ENCODE data around the gene B4GALT6. TPM values are rescaled to one million over a fixed set of nuclear protein-coding genes. Genes with fewer than 3 reads are reported as not detected.

Gene B4GALT6
- total RNA-seq, 1 experiment from 2014 or later, result 1.4 TPM

GRCh38 chr18:31677592-31677991 lies 6.8 kb downstream of the B4GALT6 start:
- BruUV-seq (replicated peaks), result no TSS peak
- Histone ChIP-seq H3K4me1 (ENCODE audit: insufficient read depth, low read length) (peaks cover 38% of the 10 kb centered on the region), H4K20me1 (ENCODE audit: low read length) (no peaks in the 10 kb centered on the region), H3K9me2 (replicated peaks; ENCODE audit: low read length) (no peaks in the 10 kb centered on the region), H3K36me3 (ENCODE audit: low read depth, low read length) (no peaks in the 10 kb centered on the region), H3K9me3 (ENCODE audit: low read length) (no peaks in the 10 kb centered on the region), H3K27ac (ENCODE audit: low read length) (no peak overlapping the region), H3K4me3 (ENCODE audit: low read length) (no peak overlapping the region), H3K79me2 (ENCODE audit: low read length) (no peaks in the 10 kb centered on the region), H3K27me3 (ENCODE audit: low read length) (no peaks in the 10 kb centered on the region), H3K9ac (ENCODE audit: low read length) (no peak overlapping the region), H3K4me2 (ENCODE audit: low read length) (no peak overlapping the region), H3F3A (ENCODE audit: low read length, unreplicated experiment) (no peaks in the 10 kb centered on the region), H2AFZ (ENCODE audit: low read length) (no peak overlapping the region)
- DNase-seq (no peak), ATAC-seq (no peak)
- CTCF ChIA-PET, result no interaction called here
- intact Hi-C loops (cut with micrococcal nuclease), result no loop called here
- POLR2A ChIA-PET (ENCODE audit: unreplicated experiment), result no interaction called here
- no peak for TF ChIP-seq CTCF (conservative IDR thresholded peaks at IDR 0.05; ENCODE audit: low read depth, low read length)
- no peak for TF ChIP-seq EZH2 (IDR thresholded peaks at IDR 0.05; ENCODE audit: low read length, unreplicated experiment)
- no peak for TF ChIP-seq EZH2phosphoT487 (IDR thresholded peaks at IDR 0.05; ENCODE audit: borderline replicate concordance, low read length)

- H3K9me3 ChIP-seq (ENCODE audit: low read length), result no peaks in the 10 kb centered on the region
- no TSS peak for BruUV-seq (replicated peaks)
- no peaks in the 10 kb centered on the region for H3F3A ChIP-seq (ENCODE audit: low read length, unreplicated experiment)
- ChIA-PET POLR2A (ENCODE audit: unreplicated experiment) (no interaction called here), CTCF (no interaction called here)
- DNase-seq (no peak), ATAC-seq (no peak)
- no peak overlapping the region for H3K27ac ChIP-seq (ENCODE audit: low read length)
- no peaks in the 10 kb centered on the region for H3K36me3 ChIP-seq (ENCODE audit: low read depth, low read length)
- no peaks in the 10 kb centered on the region for H4K20me1 ChIP-seq (ENCODE audit: low read length)
- no peak overlapping the region for H2AFZ ChIP-seq (ENCODE audit: low read length)
- TF ChIP-seq CTCF (conservative IDR thresholded peaks at IDR 0.05; ENCODE audit: low read depth, low read length) (no peak), EZH2phosphoT487 (IDR thresholded peaks at IDR 0.05; ENCODE audit: borderline replicate concordance, low read length) (no peak), EZH2 (IDR thresholded peaks at IDR 0.05; ENCODE audit: low read length, unreplicated experiment) (no peak)
- H3K79me2 ChIP-seq (ENCODE audit: low read length), result no peaks in the 10 kb centered on the region
- H3K4me3 ChIP-seq (ENCODE audit: low read length), result no peak overlapping the region
- no peak overlapping the region for H3K9ac ChIP-seq (ENCODE audit: low read length)
- H3K9me2 ChIP-seq (replicated peaks; ENCODE audit: low read length), result no peaks in the 10 kb centered on the region
- no peak overlapping the region for H3K4me2 ChIP-seq (ENCODE audit: low read length)
- H3K27me3 ChIP-seq (ENCODE audit: low read length), result no peaks in the 10 kb centered on the region
- intact Hi-C loops (cut with micrococcal nuclease), result no loop called here
- H3K4me1 ChIP-seq (ENCODE audit: insufficient read depth, low read length), result peaks cover 24% of the 10 kb centered on the region
These were observed 9.0 kb downstream of the B4GALT6 start for GRCh38 chr18:31675404-31675803.

GRCh38 chr18:31672628-31673135 lies 11.7 kb downstream of the B4GALT6 start:
- ChIA-PET POLR2A (ENCODE audit: unreplicated experiment) (no interaction called here), CTCF (no interaction called here)
- Histone ChIP-seq H3K4me1 (ENCODE audit: insufficient read depth, low read length) (no peaks in the 10 kb centered on the region), H3K36me3 (ENCODE audit: low read depth, low read length) (no peaks in the 10 kb centered on the region), H3K9me3 (ENCODE audit: low read length) (no peaks in the 10 kb centered on the region), H3K4me3 (ENCODE audit: low read length) (no peak overlapping the region), H4K20me1 (ENCODE audit: low read length) (no peaks in the 10 kb centered on the region), H3K27ac (ENCODE audit: low read length) (no peak overlapping the region), H3K9ac (ENCODE audit: low read length) (no peak overlapping the region), H3K4me2 (ENCODE audit: low read length) (no peak overlapping the region), H2AFZ (ENCODE audit: low read length) (no peak overlapping the region), H3K27me3 (ENCODE audit: low read length) (no peaks in the 10 kb centered on the region), H3K9me2 (replicated peaks; ENCODE audit: low read length) (no peaks in the 10 kb centered on the region), H3F3A (ENCODE audit: low read length, unreplicated experiment) (no peaks in the 10 kb centered on the region), H3K79me2 (ENCODE audit: low read length) (no peaks in the 10 kb centered on the region)
- no peak for DNase-seq
- no peak for ATAC-seq
- no peak for TF ChIP-seq CTCF (conservative IDR thresholded peaks at IDR 0.05; ENCODE audit: low read depth, low read length)
- TF ChIP-seq EZH2 (IDR thresholded peaks at IDR 0.05; ENCODE audit: low read length, unreplicated experiment), result no peak
- no peak for TF ChIP-seq EZH2phosphoT487 (IDR thresholded peaks at IDR 0.05; ENCODE audit: borderline replicate concordance, low read length)
- no TSS peak for BruUV-seq (replicated peaks)
- intact Hi-C loops (cut with micrococcal nuclease), result no loop called here

All from PC-3 (cell line).